K562 (cell line): ENCODE results near the gene SUV39H2.

Experiments
- CBX5 ChIP-seq: IDR thresholded peaks from 2 replicates; pipeline ENCODE4 v1.6.1; 2014; ENCODE audit warnings: low read depth, borderline replicate concordance
- FOXK1 ChIP-seq: sonication (generic); formaldehyde crosslinking; IDR thresholded peaks from 2 replicates; pipeline ENCODE4 v1.8.0; 2022; ENCODE audit warnings: missing genetic modification reagents, mild to moderate bottlenecking, borderline replicate concordance
- FOXM1 ChIP-seq, 2 experiments: fragments of 450-650 bp in 1 of 2; sonication (generic) in 1 of 2; formaldehyde crosslinking in 1 of 2; IDR thresholded peaks; 2 replicates each; pipeline versions ENCODE4 v1.6.1 to v1.9.0; 2017 to 2022; ENCODE audit warnings: low read depth in 2 of 2, mild to moderate bottlenecking in 2 of 2, missing genetic modification reagents in 1 of 2, moderate library complexity in 1 of 2
- KLF10 ChIP-seq: fragments of 250-450 bp; sonication (Bioruptor Pico); IDR thresholded peaks from 2 replicates; pipeline ENCODE4 v1.6.1; 2021; ENCODE audit warnings: matching md5 sums
- MED1 ChIP-seq: sonication (generic); formaldehyde crosslinking; IDR thresholded peaks from 2 replicates; pipeline ENCODE4 v1.8.1; 2023; ENCODE audit warnings: missing genetic modification reagents, borderline replicate concordance
- POLR2A ChIP-seq: fragments of 450-650 bp; conservative IDR thresholded peaks from 2 replicates; pipeline ENCODE4 v1.6.1; 2016
- SP2 ChIP-seq: IDR thresholded peaks from 2 replicates; pipeline ENCODE4 v1.6.1; 2011; ENCODE audit warnings: mild to moderate bottlenecking, low read depth, low read length, moderate library complexity; ENCODE audit not compliant: poor library complexity, severe bottlenecking; ENCODE audit errors: extremely low read depth
- ZKSCAN3 ChIP-seq: fragments of 250-450 bp; sonication (Bioruptor Pico); IDR thresholded peaks from 2 replicates; pipeline ENCODE4 v1.4.0; 2020
- TF ChIP-seq, protein P1 (sequence below): fragments of 200-800 bp; sonication (Bioruptor generic); IDR thresholded peaks from 2 replicates; pipeline ENCODE4 v1.6.1; 2017; ENCODE audit warnings: missing genetic modification characterization, missing compliant biosample characterization
- TF ChIP-seq, protein P2 (sequence below): fragments of 450-650 bp; IDR thresholded peaks from 2 replicates; pipeline ENCODE4 v1.6.1; 2016

DNA sequence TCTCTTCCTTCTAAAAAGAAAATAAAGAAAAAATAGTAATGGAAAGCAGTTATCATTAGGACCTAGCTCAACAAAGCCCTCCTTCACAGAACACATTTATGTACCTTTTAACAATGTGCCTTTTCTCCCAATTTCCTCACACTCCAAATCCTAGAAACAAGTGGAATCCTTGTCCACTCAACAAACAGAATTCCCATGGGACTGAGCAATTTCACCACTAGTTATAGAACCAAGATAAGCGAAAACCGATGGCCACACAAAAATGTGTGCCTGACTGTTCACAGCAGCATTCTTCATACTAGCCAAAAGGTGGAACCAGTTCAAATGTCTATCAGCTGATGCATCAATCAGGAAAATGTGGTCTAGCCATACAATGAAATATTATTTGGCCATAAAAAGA is 57.9 kb downstream of the SUV39H2 start:
- TF ChIP-seq, protein P1, sequence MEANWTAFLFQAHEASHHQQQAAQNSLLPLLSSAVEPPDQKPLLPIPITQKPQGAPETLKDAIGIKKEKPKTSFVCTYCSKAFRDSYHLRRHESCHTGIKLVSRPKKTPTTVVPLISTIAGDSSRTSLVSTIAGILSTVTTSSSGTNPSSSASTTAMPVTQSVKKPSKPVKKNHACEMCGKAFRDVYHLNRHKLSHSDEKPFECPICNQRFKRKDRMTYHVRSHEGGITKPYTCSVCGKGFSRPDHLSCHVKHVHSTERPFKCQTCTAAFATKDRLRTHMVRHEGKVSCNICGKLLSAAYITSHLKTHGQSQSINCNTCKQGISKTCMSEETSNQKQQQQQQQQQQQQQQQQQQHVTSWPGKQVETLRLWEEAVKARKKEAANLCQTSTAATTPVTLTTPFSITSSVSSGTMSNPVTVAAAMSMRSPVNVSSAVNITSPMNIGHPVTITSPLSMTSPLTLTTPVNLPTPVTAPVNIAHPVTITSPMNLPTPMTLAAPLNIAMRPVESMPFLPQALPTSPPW (CRISPR knock-in tag) = no peak
- TF ChIP-seq FOXM1 (IDR thresholded peaks at IDR 0.05; ENCODE audit: low read depth) (no peak), FOXM1 (CRISPR knock-in tag; IDR thresholded peaks at IDR 0.05; ENCODE audit: low read depth) (no peak), FOXK1 (CRISPR knock-in tag) (no peak), KLF10 (CRISPR knock-in tag) (no peak), ZKSCAN3 (CRISPR knock-in tag) (no peak), POLR2A (no peak), SP2 (no peak), CBX5 (no peak), MED1 (CRISPR knock-in tag) (no peak)
- TF ChIP-seq, protein P2, sequence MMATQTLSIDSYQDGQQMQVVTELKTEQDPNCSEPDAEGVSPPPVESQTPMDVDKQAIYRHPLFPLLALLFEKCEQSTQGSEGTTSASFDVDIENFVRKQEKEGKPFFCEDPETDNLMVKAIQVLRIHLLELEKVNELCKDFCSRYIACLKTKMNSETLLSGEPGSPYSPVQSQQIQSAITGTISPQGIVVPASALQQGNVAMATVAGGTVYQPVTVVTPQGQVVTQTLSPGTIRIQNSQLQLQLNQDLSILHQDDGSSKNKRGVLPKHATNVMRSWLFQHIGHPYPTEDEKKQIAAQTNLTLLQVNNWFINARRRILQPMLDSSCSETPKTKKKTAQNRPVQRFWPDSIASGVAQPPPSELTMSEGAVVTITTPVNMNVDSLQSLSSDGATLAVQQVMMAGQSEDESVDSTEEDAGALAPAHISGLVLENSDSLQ = no peak
